HG03378 (cell line): ENCODE measurements around the gene FER.

Experiments used
- ATAC-seq: cut with Tn5 transposase; IDR thresholded peaks from one replicate; pipeline ENCODE4 v1.9.1; 2021; ENCODE audit warnings: mild to moderate bottlenecking, moderate library complexity; ENCODE audit not compliant: unreplicated experiment

The FER gene

DNA sequence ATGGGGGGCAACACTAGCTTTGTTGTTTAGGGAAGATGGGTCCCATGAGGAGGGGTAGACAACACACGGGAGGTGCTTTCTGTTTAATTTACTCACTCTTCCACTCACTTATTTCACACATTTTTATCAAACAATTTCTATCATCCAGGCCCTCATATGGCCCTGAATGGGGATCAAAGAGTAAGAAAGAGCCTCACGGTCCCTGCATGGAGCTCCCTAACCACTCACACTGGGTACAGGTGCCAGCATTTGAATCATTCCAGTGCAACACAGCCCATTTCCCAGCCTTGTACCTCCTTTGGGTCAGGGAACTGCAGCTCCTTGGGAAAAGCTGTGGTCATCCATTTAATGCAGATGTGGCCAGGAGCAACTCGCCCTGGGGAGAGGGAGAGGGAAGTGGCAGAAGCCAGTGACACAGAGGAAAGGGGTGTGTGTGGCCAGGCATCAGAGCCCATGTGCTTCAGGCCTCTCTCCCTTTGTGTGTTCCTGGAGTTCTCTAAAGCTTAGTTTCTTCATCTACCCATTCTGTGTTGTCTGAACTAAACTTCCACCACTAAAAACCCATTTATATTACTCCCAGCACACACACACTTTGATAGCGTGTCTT is 476.7 kb downstream of the FER start:
- ATAC-seq, result no peak

DNA sequence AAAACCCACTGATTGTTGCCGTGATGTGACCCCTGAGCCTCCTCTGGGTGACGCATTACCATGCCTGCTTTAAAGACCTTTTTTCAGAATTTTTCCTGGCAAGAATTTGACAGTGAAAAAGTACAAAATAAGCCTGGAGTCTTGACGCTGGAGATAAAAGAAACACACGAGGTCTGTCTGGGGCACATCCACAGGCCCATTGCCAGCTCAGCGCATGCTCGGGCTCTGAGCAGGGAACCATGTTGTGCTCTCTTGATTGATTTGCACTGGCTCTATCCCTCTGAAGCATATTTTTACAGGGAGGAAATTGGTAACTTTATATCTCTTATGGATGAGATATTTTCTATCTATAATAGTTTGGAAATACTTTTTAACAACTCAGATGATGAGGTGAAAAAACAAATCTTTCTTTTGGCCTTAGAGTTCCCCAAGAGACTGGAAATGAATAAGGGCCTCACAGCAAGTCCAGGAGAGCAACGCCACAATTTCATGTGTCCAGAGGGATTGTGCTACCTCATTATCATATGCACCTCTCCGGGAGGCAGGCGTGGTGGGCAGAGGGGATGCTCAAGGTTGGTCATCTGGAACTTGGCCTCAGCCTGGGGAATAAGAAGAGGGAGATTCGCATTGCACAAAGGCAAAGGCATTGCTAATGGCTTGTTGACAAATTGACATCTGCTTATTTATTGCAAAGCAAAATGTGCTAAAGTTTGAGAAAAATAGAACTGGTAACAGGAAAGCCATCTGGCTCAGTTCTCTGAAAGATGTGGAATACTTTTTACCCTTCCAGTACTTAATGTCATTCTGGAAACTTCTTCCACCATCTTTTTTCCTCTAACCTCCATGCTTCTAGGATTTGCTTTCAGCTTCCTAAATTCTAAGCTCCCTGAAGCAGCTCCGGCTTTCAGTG is 478.3 kb downstream of the FER start:
- ATAC-seq, result no peak

DNA sequence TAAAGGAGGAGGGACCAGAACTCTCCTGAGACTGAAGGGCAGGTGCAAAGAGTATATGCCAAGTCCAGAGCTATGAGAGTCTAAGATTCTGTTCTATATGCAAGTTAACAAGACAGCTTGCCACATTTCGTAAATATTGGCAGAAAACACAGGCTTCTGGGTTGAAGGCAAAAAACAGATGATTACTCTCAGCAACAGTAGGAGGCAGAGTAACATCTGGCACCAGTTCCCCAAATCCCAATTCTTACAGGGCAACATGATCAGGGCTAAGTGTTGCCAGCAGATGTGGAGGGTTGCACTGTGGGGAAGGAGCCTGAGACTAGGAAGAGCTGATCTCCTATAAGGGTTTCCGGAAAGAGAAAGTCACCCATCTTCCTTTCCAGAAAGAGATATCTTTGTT is 482.7 kb downstream of the FER start:
- ATAC-seq, result no peak

DNA sequence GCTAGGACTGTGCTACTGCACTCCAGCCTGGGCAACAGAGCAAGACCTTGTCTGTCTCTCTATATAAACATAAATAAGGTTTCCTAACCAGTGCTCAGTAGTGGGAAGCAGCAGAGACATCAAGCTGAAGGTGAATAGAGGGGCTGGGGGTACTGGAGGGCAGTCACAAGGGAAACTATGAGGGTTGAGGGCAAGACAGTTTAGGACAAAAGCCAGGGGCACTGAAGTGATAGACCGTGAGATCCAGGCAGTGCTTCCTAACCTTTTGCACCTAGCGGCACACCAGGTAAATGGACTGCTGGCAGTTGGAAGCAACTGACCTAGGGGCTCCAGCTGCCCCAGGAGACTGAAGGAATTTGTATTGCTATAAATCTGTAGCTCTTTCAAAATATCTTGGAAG is 483.6 kb downstream of the FER start:
- no peak for ATAC-seq

DNA sequence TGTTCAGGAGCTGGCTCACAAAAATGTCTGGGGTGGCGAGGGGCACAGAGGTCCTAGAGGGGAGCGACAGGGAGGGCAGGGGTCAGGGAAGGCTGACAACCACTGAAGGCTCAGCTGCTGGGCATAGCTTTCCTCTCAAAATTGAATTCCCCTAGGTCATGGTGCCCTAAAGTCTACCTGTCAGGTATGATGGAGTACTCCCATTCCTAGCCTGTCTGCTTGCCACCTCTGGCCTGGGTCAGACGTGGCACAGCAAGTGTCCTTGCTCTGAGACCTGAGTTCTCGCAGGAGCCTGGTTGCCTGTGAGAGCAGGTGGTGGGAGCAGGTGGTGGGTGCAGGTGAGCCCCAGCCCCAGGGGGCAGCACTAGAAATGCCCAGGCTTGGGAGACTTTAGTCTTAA is 486.7 kb downstream of the FER start:
- no peak for ATAC-seq

DNA sequence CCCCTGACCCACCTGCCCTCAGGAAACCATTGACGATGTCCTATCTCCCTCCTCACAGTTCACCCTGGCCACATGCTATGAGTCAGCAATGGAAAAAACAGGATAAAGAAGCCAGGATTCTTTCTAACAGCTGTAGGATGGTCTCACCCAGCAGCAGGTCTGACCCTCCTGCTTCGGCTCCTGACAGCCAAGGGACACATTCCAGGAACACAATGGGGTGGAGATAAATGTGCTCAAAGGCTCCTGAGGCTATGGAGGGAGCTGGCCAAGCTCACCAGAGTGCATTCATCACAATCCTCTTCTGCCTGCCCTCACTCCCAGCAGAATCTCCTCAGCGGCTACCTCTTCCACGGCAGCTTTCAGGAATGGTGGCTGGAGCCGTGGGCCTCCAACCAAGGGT is 491.8 kb downstream of the FER start:
- no peak for ATAC-seq

DNA sequence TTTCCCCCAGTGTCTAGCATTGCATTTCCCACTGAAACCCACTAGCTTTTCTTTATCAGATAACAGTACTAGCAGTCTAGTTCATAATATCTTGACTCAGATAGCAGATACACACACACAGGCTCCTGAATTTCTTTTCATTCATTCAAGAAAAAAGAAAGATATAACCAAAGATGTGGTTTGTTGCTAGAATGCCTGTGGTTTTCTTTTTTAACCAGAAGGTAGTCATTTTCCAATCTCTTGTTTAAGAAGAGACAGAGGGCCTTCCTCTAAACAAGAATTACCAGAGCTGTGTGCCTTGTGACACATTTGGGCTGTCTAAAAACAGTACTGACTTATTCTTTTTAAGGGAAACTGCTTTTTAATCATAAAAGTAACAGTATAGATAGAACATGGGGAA is 494.8 kb downstream of the FER start:
- ATAC-seq, result no peak

DNA sequence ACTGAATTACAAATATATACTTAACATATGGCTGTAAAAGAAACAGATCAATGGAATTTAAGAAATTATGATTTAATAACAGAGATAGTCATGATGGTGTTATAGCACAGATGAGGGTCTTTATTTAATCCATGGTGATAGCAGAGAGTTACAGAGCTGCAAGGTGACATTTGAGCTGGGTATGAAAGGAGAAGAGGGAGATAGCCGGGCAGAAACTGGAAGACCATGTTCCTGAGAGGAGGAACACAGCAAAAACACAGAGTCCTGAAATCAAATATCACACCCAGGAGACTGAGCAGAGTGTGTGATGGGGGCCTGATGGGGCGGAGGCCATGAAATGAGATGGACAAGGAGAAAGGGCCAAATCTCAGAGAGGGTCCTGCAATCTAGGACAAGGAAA is 498.7 kb downstream of the FER start:
- no peak for ATAC-seq
